Ecto neural progenitor cell (in vitro differentiated cells): ENCODE data around the gene GRIN1.

Experiments
- DNase-seq: peaks from one replicate; pipeline ENCODE4 v3.0.0-alpha.2; 2018; ENCODE audit warnings: low spot score

The GRIN1 gene

DNA sequence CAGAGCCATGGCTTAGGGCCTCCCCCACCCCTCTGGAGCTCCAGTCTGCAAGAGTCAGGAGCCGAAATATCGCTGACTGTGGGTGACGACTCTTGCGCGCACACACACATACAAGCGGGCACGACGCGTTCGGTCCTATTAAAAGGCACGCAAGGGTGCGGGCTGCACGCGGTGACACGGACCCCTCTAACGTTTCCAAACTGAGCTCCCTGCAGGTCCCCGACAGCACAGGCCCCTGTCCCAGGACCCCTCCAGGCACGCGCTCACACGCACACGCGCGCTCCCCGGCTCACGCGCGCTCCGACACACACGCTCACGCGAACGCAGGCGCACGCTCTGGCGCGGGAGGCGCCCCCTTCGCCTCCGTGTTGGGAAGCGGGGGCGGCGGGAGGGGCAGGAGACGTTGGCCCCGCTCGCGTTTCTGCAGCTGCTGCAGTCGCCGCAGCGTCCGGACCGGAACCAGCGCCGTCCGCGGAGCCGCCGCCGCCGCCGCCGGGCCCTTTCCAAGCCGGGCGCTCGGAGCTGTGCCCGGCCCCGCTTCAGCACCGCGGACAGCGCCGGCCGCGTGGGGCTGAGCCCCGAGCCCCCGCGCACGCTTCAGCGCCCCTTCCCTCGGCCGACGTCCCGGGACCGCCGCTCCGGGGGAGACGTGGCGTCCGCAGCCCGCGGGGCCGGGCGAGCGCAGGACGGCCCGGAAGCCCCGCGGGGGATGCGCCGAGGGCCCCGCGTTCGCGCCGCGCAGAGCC, at the start of gene GRIN1:
GRIN1 (plus strand) TSS at position 433 of the 746 bp plus-strand sequence. CDS start 333 bp downstream, outside the sequence.
- no peak for DNase-seq

DNA sequence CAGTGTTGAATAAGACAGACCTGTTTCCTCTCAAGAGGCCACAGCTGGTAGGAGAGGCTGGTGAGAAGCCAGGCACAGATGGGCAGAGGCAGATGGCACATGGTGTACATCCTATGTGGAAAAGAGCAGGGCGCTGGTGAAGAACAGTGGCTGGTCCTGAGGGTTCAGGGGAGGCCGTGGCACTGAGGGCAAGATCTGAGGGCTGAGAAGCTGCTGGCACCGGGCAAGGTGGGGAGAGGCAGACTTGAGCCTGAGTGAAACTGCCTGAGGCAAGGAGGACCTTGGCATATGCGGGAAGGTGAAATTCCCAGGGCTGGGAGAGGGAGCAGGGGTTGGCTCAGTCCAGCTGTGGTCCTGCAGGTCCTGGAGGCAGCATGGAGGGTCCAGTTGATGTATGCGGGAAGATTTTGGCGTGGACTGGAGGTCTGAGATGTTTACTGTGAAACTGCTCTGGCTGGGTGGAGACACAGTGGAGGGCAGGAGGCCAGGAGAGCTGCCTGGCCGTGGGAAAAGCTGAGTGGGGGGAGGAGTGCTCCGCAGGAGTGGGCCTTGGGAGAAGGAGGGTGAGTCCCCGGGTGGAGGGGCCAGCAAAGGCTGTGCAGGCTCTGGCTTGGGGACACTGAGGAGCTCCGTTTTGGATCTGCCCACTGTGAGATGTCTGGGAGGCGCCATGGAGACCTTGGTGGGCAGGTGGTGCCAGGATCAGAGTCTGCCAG, 49.6 kb upstream of the GRIN1 start:
- no peak for DNase-seq

DNA sequence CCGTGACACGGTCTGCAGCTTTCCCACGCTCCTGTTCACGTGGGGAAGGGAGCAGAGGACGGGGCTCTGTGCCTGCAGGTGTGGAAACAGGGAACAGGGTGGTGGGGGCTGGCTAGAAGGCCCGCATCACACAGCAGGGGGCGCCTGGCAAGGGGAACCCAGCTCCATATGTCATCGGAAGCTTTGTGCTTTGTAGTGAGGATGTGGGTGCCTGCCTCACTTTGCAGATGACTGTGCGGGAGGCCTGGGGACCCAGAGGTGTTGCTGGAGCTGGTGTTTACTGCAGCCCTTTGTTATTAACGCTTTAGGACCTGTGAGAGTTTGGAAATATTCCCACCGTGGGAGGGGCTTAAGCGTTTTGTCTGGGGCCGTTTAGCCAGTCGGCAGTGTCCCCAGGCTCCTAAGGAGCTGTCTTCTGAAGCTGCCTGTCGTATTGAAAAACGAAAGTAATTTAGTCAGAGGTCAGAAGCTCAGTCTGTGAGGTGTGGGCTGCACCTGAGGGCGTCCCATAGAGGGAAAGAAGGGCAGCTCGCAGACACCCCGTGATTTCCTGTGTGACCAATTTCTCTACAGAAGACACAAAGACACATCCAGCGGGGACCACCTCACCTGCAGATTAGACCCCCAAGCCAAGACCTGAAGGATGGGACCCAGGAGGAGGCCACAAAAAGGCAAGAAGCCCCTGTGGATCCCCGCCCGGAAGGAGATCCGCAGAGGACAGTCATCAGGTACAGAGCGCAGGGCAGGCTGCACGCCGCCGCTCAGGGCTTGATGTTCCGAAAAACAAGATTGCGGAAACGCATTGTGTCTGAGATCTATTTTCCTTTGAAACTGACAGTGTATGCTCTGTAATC, 43.1 kb upstream of the GRIN1 start:
- no peak for DNase-seq

GRCh38 chr9:137096785-137097546, 42.0 kb upstream of the GRIN1 start:
- DNase-seq = no peak

DNA sequence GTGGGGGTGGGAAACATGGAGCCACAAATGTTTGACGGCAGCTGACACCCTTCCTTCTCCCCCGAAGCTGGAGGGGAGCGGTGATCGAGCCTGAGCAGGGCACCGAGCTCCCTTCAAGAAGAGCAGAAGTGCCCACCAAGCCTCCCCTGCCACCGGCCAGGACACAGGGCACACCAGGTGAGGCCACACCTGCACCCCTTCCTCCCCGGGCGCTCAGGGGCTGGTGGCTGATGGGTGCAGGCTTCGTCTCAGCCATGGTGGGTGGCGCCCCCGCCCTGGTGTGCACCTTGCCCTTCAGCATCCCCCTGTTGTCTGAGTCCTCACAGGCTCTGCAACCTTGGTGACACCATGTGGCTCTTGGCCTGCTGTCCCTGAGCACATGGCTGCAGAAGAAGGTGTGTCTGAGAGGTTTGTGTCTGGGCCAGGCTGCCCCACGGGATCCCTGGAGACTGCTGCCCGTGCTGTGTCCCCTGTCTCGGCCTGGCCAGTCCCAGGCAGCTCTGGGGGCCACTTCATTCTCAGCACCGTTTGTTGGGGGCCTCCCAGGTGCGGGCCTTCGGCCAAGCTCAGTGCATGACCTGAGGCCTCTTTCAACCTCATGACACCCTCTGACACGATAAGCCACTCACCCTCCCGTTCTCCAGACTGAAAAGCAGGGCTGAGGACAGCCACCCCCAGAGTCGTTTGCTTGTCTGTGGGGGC, 41.0 kb upstream of the GRIN1 start:
- DNase-seq = no peak

GRCh38 chr9:137099231-137099630, 39.7 kb upstream of the GRIN1 start:
- no peak for DNase-seq

DNA sequence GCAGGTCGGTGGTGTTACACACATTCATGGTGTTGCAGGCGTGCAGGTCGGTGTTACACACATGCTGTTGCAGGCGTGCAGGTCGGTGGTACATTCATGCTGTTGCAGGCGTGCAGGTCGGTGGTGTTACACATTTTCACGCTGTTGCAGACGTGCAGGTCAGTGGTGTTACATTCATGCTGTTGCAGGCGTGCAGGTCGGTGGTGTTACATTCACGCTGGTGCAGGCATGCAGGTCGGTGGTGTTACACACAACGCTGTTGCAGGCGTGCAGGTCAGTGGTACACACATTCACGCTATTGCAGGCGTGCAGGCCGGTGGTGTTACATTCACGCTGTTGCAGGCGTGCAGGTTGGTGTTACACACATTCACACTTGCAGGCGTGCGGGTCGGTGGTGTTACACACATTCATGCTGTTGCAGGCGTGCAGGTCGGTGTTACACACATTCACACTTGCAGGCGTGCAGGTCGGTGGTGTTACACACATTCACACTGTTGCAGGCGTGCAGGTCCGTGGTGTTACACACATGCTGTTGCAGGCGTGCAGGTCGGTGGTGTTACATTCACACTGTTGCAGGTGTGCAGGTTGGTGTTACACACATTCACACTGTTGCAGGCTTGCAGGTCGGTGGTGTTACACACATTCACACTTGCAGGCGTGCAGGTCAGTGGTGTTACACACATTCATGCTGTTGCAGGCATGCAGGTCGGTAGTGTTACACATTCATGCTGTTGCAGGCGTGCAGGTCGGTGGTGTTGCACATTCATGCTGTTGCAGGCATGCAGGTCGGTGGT, 35.6 kb upstream of the GRIN1 start:
- DNase-seq = no peak

GRCh38 chr9:137105814-137106661, 32.9 kb upstream of the GRIN1 start:
- DNase-seq = no peak

- no peak for DNase-seq
Observed at GRCh38 chr9:137106662-137107250, 32.2 kb upstream of the GRIN1 start.

- no peak for DNase-seq
Observed at GRCh38 chr9:137107312-137107921, 31.5 kb upstream of the GRIN1 start.

GRCh38 chr9:137107982-137108381, 31.0 kb upstream of the GRIN1 start:
- DNase-seq = no peak

- DNase-seq = no peak
Observed at GRCh38 chr9:137108608-137109249, 30.2 kb upstream of the GRIN1 start.

DNA sequence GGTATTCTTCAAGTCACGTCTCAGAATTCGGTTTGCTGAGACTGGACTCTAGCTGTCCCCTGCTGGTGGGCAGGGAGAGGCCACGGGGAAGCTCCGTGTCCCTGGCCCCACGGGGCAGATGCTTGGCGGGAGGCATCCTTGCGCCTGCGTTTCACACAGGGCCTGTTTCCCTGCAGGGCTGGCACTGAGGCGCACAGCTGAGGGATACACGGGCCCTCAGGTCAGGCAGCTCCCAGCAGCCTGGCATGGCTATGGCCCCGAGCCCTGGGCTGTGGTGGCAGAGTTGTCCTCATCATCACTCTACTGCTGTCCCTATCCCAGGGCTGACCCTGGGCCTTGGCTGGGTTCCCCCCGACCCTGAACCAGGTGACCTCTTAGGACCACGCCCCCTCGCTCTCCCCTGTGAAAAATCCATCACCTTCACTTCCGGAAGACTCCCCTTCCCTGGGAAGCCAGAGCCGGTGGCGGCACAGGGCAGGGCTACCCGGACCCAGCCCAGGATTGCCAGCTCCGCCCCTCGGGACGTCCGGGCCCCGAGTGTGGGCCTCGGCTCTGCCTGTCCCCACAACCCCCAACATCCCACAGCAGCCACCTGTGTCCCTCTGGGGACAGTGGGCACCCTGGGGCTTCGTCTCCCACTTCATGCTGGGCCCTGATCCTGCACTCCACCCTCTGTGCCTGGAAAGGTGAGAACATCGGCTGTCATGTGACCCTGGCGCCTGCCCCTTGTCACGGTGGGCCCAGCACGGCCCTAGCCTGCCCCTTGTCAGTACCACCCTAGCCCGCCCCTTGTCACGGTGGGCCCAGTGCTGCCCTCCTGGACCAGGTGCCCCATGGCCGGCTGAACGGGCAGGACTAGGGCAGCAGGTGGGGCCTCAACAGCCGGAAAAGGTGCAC, 29.5 kb upstream of the GRIN1 start:
- DNase-seq = no peak

- DNase-seq = no peak
Observed at GRCh38 chr9:137110147-137110910, 28.6 kb upstream of the GRIN1 start.

- DNase-seq = no peak
Observed at GRCh38 chr9:137110911-137111787, 27.8 kb upstream of the GRIN1 start.
